Ovary (tissue), 9 donors: ENCODE results near the gene SLC35F4. TPM values are rescaled to one million over a fixed set of nuclear protein-coding genes. Genes with fewer than 3 reads are reported as not detected.

ENCODE experiments used
- DNase-seq, 5 donors: peaks; one replicate each; pipeline ENCODE4 v3.0.0-alpha.2; 2019 to 2020
- H3K27ac ChIP-seq, 2 donors: fragments of 200-600 bp; one replicate each; pipeline versions ENCODE4 v1.5.1 to v1.8.0; 2019 to 2022
- H3K27me3 ChIP-seq: fragments of 200-600 bp; one replicate; pipeline ENCODE4 v1.8.0; 2022
- H3K36me3 ChIP-seq: fragments of 200-600 bp; sonication (generic); one replicate; pipeline ENCODE4 v1.5.1; 2019
- H3K4me1 ChIP-seq: one replicate; pipeline ENCODE4 v1.8.1; 2013; ENCODE audit warnings: mild to moderate bottlenecking, moderate library complexity; ENCODE audit not compliant: insufficient read depth
- H3K4me3 ChIP-seq: fragments of 200-600 bp; sonication (generic); one replicate; pipeline ENCODE4 v1.5.1; 2017
- H3K9me3 ChIP-seq, 2 donors: fragments of 200-600 bp in 1 of 2; sonication (generic) in 1 of 2; one replicate each; pipeline versions ENCODE4 v1.5.1 to v1.8.1; 2013 to 2019; ENCODE audit warnings: mild to moderate bottlenecking in 1 of 2, moderate library complexity in 1 of 2
- EP300 ChIP-seq: sonication (generic); formaldehyde crosslinking; IDR thresholded peaks from one replicate; pipeline ENCODE4 v1.6.1; 2017; ENCODE audit warnings: antibody characterized with exemption
- POLR2A ChIP-seq: fragments of 450-650 bp; IDR thresholded peaks from one replicate; pipeline ENCODE4 v1.6.1; 2017; ENCODE audit warnings: antibody characterized with exemption, mild to moderate bottlenecking, moderate library complexity
- WGBS, 3 donors: extraction: QIAGEN DNeasy Blood & Tissue Kit in 1 of 3; methylation state at CpG; one replicate each; pipeline versions ENCODE4 v1.1.5 to v1.1.7; 2013 to 2017; 5-methylcytosine and 5-hydroxymethylcytosine counted together
- intact Hi-C, 4 donors: fragments of 100-400 bp; cut with DNase I; formaldehyde crosslinking; loops; one replicate each; pipeline versions ENCODE4 v1.11.0 to v1.15.1; 2022 to 2023
- polyA plus RNA-seq, 2 donors: library from polyadenylated mRNA; stranded (reverse); fragments of 200-250 nt in 1 of 2; fragments of 350-450 nt in 1 of 2; fragmentation: Illumina TruSeq in 1 of 2; extraction: RNeasy Lipid Tissue Mini Kit (QIAGEN cat#74804) in 1 of 2; gene quantifications; one replicate each; pipeline ENCODE4 v1.2.3, GENCODE V29; 2013 to 2014
- total RNA-seq, 7 donors: library from RNA; depleted of rRNA in 2 of 7; stranded (reverse); fragments of >200 nt in 2 of 7; fragmentation: NEBNext Ultra II Directional in 3 of 7; extraction: Animal tissue kit (Norgen Biotek cat#: 25700) in 3 of 7; gene quantifications; one replicate each; pipeline versions ENCODE4 v1.1.0 to v1.2.4, GENCODE V29; 2016 to 2023
- TF ChIP-seq, protein P1 (sequence below), 3 donors: fragments of 450-650 bp in 2 of 3; fragments of 200-600 bp in 1 of 3; IDR thresholded peaks; one replicate each; pipeline versions ENCODE4 v1.5.1 to v1.8.0; 2016 to 2022; ENCODE audit warnings: antibody characterized with exemption in 3 of 3, mild to moderate bottlenecking in 1 of 3
- donor health status: DM: no; HTN: no; CAD: no; lungs with moderate emphysema.
- donor health status: DM: no; HTN: no; CAD: no.
- donor health status: Bipolar disorder and iron deficiency.
- donor health status: DM: yes; HTN: yes; CAD: no.
- donor health status: DM: no; HTN: no; CAD: no.
- donor health status: DM: yes; HTN: yes; CAD: no.

The SLC35F4 gene
- total and polyA plus RNA-seq, 9 donors = 0.04 to 0.65 (median 0.20) TPM; not detected in 6

- Histone ChIP-seq H3K36me3 (no peaks in the 10 kb centered on the region), H3K27me3 (no peaks in the 10 kb centered on the region), H3K4me1 (no peaks in the 10 kb centered on the region), H3K9me3 (no peaks in the 10 kb centered on the region), H3K27ac (no peak overlapping the region), H3K4me3 (no peak overlapping the region)
- intact Hi-C loops = no loop called here
- 58 to 77% (median 70%) methylated on average over 1 of the region's 1 CpG for WGBS, 3 donors
- DNase-seq = no peak
- TF ChIP-seq POLR2A (no peak), EP300 (no peak)
- TF ChIP-seq, protein P1, sequence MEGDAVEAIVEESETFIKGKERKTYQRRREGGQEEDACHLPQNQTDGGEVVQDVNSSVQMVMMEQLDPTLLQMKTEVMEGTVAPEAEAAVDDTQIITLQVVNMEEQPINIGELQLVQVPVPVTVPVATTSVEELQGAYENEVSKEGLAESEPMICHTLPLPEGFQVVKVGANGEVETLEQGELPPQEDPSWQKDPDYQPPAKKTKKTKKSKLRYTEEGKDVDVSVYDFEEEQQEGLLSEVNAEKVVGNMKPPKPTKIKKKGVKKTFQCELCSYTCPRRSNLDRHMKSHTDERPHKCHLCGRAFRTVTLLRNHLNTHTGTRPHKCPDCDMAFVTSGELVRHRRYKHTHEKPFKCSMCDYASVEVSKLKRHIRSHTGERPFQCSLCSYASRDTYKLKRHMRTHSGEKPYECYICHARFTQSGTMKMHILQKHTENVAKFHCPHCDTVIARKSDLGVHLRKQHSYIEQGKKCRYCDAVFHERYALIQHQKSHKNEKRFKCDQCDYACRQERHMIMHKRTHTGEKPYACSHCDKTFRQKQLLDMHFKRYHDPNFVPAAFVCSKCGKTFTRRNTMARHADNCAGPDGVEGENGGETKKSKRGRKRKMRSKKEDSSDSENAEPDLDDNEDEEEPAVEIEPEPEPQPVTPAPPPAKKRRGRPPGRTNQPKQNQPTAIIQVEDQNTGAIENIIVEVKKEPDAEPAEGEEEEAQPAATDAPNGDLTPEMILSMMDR (IDR thresholded peaks at IDR 0.05) = no peak
Observed at GRCh38 chr14:57533214-57533613, 332.7 kb downstream of the SLC35F4 start.

DNA sequence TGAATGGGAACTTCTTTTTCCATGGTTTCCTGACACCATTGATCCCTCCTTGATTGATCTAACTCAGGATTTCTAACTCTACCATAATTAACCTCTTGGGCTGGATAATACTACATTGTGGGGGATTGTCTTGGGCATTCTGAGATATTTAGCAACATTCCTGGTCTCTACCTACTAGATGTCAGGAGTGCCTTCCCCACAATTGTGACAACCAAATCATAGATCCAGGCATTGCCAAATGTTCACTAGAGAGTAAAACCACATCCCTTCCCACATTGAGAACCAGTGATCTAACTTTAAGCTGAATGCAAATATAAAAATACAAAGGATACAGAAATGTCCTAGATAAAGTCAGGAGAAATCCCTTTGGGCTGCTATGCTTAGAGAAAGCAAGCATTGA, 335.3 kb downstream of the SLC35F4 start:
- TF ChIP-seq, protein P1 (IDR thresholded peaks at IDR 0.05) = no peak
- no peak for TF ChIP-seq EP300
- TF ChIP-seq POLR2A = no peak
- Histone ChIP-seq H3K27ac (no peak overlapping the region), H3K36me3 (no peaks in the 10 kb centered on the region), H3K4me3 (no peak overlapping the region), H3K9me3 (no peaks in the 10 kb centered on the region), H3K4me1 (no peaks in the 10 kb centered on the region), H3K27me3 (no peaks in the 10 kb centered on the region)
- no peak for DNase-seq
- intact Hi-C loops = no loop called here

GRCh38 chr14:57526942-57527341, 338.9 kb downstream of the SLC35F4 start:
- H3K27me3 ChIP-seq = no peaks in the 10 kb centered on the region
- no peaks in the 10 kb centered on the region for H3K36me3 ChIP-seq
- H3K4me3 ChIP-seq = no peak overlapping the region
- TF ChIP-seq POLR2A = no peak
- no peak for TF ChIP-seq EP300
- H3K9me3 ChIP-seq = no peaks in the 10 kb centered on the region
- H3K27ac ChIP-seq = no peak overlapping the region
- no peak for DNase-seq
- intact Hi-C loops = no loop called here
- no peaks in the 10 kb centered on the region for H3K4me1 ChIP-seq
- WGBS, 3 donors = 51 to 61% (median 52%) methylated on average over 3 of the region's 3 CpGs

- Histone ChIP-seq H3K27ac (no peak overlapping the region), H3K9me3 (no peaks in the 10 kb centered on the region), H3K4me1 (no peaks in the 10 kb centered on the region), H3K27me3 (no peaks in the 10 kb centered on the region), H3K36me3 (no peaks in the 10 kb centered on the region), H3K4me3 (no peak overlapping the region)
- DNase-seq = no peak
- TF ChIP-seq POLR2A = no peak
- no peak for TF ChIP-seq EP300
- TF ChIP-seq, protein P1 (IDR thresholded peaks at IDR 0.05) = no peak
- intact Hi-C loops = no loop called here
Observed at GRCh38 chr14:57519043-57519442, 346.8 kb downstream of the SLC35F4 start.
